HepG2 (cell line): ENCODE measurements around the gene SP6. TPM values are rescaled to one million over a fixed set of nuclear protein-coding genes. Genes with fewer than 3 reads are reported as not detected.

ENCODE experiments used
- ATAC-seq: fragments of 200-7000 bp; cut with Tn5 transposase; 3 replicates; pipeline ENCODE4 v1.9.1; 2020; ENCODE audit warnings: mild to moderate bottlenecking, moderate library complexity
- BruUV-seq: library from RNA; stranded (reverse); fragments of 400-500 nt; replicated peaks from 2 replicates; lab custom pipeline; 2021; lab: Mats Ljungman, UMichigan
- CTCF ChIA-PET: fragments of 300-600 bp; formaldehyde crosslinking; extraction: SDS; loops from one replicate; lab custom pipeline; 2021; ENCODE audit warnings: low total read pairs, inconsistent platforms, low intra/inter-chr PET ratio; lab: Yijun Ruan, JAX
- POLR2A ChIA-PET: fragments of 350-600 bp; sonication (Branson Sonifier 250); formaldehyde crosslinking; loops from one replicate; lab custom pipeline; 2020; ENCODE audit warnings: antibody characterized with exemption, inconsistent platforms; lab: Yijun Ruan, JAX
- DNase-seq: peaks from one replicate; pipeline ENCODE4 v3.0.0-alpha.2; 2015; ENCODE audit warnings: low spot score
- FAIRE-seq: peaks from 3 replicates; lab custom pipeline; 2011; peaks lifted over from hg19 to GRCh38; lab: Jason Lieb, UNC
- H2AFZ ChIP-seq: one replicate; pipeline ENCODE4 v1.6.1; 2011; ENCODE audit warnings: low read length, inconsistent platforms
- H3K27ac ChIP-seq: fragments of 300-600 bp; 3 replicates; pipeline ENCODE4 v1.8.0; 2011; ENCODE audit warnings: mixed run types, mild to moderate bottlenecking, mixed read lengths, low read length, inconsistent platforms; ENCODE audit not compliant: insufficient read depth; ENCODE audit errors: extremely low read length
- H3K27me3 ChIP-seq, 2 experiments: fragments of 200-600 bp in 1 of 2; 2 replicates in 1 of 2; 3 replicates in 1 of 2; pipeline versions ENCODE4 v1.6.0 to v1.8.0; 2011; ENCODE audit warnings: low read length in 2 of 2, mild to moderate bottlenecking in 2 of 2, moderate library complexity in 2 of 2, inconsistent platforms in 1 of 2; ENCODE audit not compliant: insufficient read depth in 2 of 2, control insufficient read depth in 1 of 2
- H3K36me3 ChIP-seq, 2 experiments: fragments of 200-600 bp in 1 of 2; replicated peaks in 1 of 2; 2 replicates in 1 of 2; 3 replicates in 1 of 2; pipeline versions ENCODE4 v1.5.1 to v1.8.0; 2011; ENCODE audit warnings: low read length in 2 of 2, inconsistent platforms in 1 of 2; ENCODE audit not compliant: insufficient read depth in 2 of 2, control insufficient read depth in 1 of 2
- H3K4me1 ChIP-seq: 2 replicates; pipeline ENCODE4 v1.5.1; 2012; ENCODE audit warnings: low read length, inconsistent platforms; ENCODE audit not compliant: insufficient read depth
- H3K4me2 ChIP-seq: 2 replicates; pipeline ENCODE4 v1.6.0; 2011; ENCODE audit warnings: low read depth, low read length, inconsistent platforms
- H3K4me3 ChIP-seq, 3 experiments: fragments of 200-600 bp in 1 of 3; sonication (generic), shearing (Covaris generic) in 1 of 3; replicated peaks in 1 of 3; 2 replicates each; pipeline ENCODE4 v1.5.1; 2011 to 2016; ENCODE audit warnings: low read length in 3 of 3, inconsistent platforms in 2 of 3, low read depth in 2 of 3, mild to moderate bottlenecking in 2 of 3, control low read depth in 1 of 3, mixed read lengths in 1 of 3; ENCODE audit not compliant: insufficient read depth in 1 of 3
- H3K79me2 ChIP-seq: one replicate; pipeline ENCODE4 v1.6.1; 2011; ENCODE audit warnings: low read length, inconsistent platforms; ENCODE audit not compliant: insufficient read depth
- H3K9ac ChIP-seq: 2 replicates; pipeline ENCODE4 v1.6.0; 2011; ENCODE audit warnings: mild to moderate bottlenecking, low read depth, low read length, inconsistent platforms; ENCODE audit not compliant: insufficient read depth
- H3K9me3 ChIP-seq: 2 replicates; pipeline ENCODE4 v1.5.1; 2012; ENCODE audit warnings: mild to moderate bottlenecking, low read length
- H4K20me1 ChIP-seq: 2 replicates; pipeline ENCODE4 v1.6.0; 2011; ENCODE audit warnings: inconsistent platforms, mild to moderate bottlenecking, low read length, moderate library complexity; ENCODE audit not compliant: insufficient read depth
- GPN1 ChIP-seq: sonication (generic); formaldehyde crosslinking; IDR thresholded peaks from 2 replicates; pipeline ENCODE4 v1.5.1; 2020; ENCODE audit warnings: missing genetic modification reagents, borderline replicate concordance
- GTF2F1 ChIP-seq: fragments of 150-350 bp; IDR thresholded peaks from 2 replicates; pipeline ENCODE4 v1.6.1; 2014; ENCODE audit warnings: low read length
- HOXA9 ChIP-seq: sonication (generic); formaldehyde crosslinking; IDR thresholded peaks from 2 replicates; pipeline ENCODE4 v1.8.1; 2022; ENCODE audit warnings: missing genetic modification reagents, mild to moderate bottlenecking, moderate library complexity, borderline replicate concordance
- NCOA1 ChIP-seq: sonication (generic); formaldehyde crosslinking; IDR thresholded peaks from 2 replicates; pipeline ENCODE4 v1.9.0; 2021; ENCODE audit warnings: missing genetic modification reagents
- RCOR2 ChIP-seq: IDR thresholded peaks from 2 replicates; pipeline ENCODE4 v1.6.1; 2016; ENCODE audit warnings: missing biosample characterization, missing genetic modification reagents
- RFX3 ChIP-seq: IDR thresholded peaks from 2 replicates; pipeline ENCODE4 v1.6.1; 2016; ENCODE audit warnings: missing biosample characterization, missing genetic modification reagents
- SIN3B ChIP-seq: fragments of 150-350 bp; IDR thresholded peaks from 2 replicates; pipeline ENCODE4 v1.6.1; 2014; ENCODE audit warnings: low read length
- ZMAT5 ChIP-seq: sonication (generic); formaldehyde crosslinking; IDR thresholded peaks from 2 replicates; pipeline ENCODE4 v1.5.0; 2020; ENCODE audit warnings: mild to moderate bottlenecking, low read depth, missing genetic modification reagents, borderline replicate concordance
- ZNF10 ChIP-seq: sonication (generic); formaldehyde crosslinking; IDR thresholded peaks from 2 replicates; pipeline ENCODE4 v1.4.0; 2020; ENCODE audit warnings: mild to moderate bottlenecking, low read depth, missing genetic modification reagents, borderline replicate concordance
- ZNF143 ChIP-seq: sonication (generic); formaldehyde crosslinking; IDR thresholded peaks from 2 replicates; pipeline ENCODE4 v1.4.0; 2020; ENCODE audit warnings: missing genetic modification reagents
- ZNF251 ChIP-seq: sonication (generic); formaldehyde crosslinking; IDR thresholded peaks from 2 replicates; pipeline ENCODE4 v1.9.0; 2021; ENCODE audit warnings: mild to moderate bottlenecking, missing genetic modification reagents
- ZNF7 ChIP-seq: IDR thresholded peaks from 2 replicates; pipeline ENCODE4 v1.6.1; 2016; ENCODE audit warnings: missing biosample characterization, missing genetic modification reagents
- ZNF772 ChIP-seq: sonication (generic); formaldehyde crosslinking; IDR thresholded peaks from 2 replicates; pipeline ENCODE4 v1.5.0; 2020; ENCODE audit warnings: mild to moderate bottlenecking, missing genetic modification reagents
- WGBS: methylation state at CpG from one replicate; pipeline ENCODE4 v1.1.6; 2017; ENCODE audit warnings: low lambda C conversion rate; 5-methylcytosine and 5-hydroxymethylcytosine counted together
- in situ Hi-C: cut with HindIII; loops from 2 replicates; pipeline ENCODE4 v1.10.0; 2017; ENCODE audit warnings: low pct_unique_long_range_greater_than_20kb; ENCODE audit not compliant: extremely low pct_ligation_motif_present
- intact Hi-C: fragments of 100-400 bp; cut with micrococcal nuclease; formaldehyde crosslinking; loops from one replicate; pipeline ENCODE4 v1.10.0; 2022; ENCODE audit not compliant: unreplicated experiment
- polyA plus RNA-seq, 8 experiments: library from polyadenylated mRNA; depleted of rRNA in 3 of 8; stranded (reverse) in 7 of 8; unstranded in 1 of 8; fragments of >200 nt; fragmentation: Illumina TruSeq in 4 of 8; extraction: Trizol in 4 of 8; gene quantifications; 2 replicates each; pipeline versions ENCODE4 v1.2.1 to v1.2.3, GENCODE V29; 2011 to 2016; ENCODE audit warnings: low read depth in 4 of 8, missing spikeins in 1 of 8, mixed read lengths in 1 of 8; ENCODE audit not compliant: insufficient read depth in 1 of 8
- total RNA-seq, 5 experiments: library from RNA; depleted of rRNA; stranded (reverse); fragments of >200 nt; fragmentation: Illumina TruSeq; extraction: Trizol; gene quantifications; 2 replicates each; pipeline ENCODE4 v1.2.3, GENCODE V29; 2016; ENCODE audit warnings: low read depth in 1 of 5
- TF ChIP-seq, protein P1 (sequence below): sonication (generic); formaldehyde crosslinking; IDR thresholded peaks from 2 replicates; pipeline ENCODE4 v1.4.0; 2020; ENCODE audit warnings: mild to moderate bottlenecking, missing genetic modification reagents, borderline replicate concordance
- TF ChIP-seq, protein P2 (sequence below): sonication (generic); formaldehyde crosslinking; IDR thresholded peaks from 2 replicates; pipeline ENCODE4 v1.8.1; 2023; ENCODE audit warnings: missing genetic modification reagents, mild to moderate bottlenecking, borderline replicate concordance
- TF ChIP-seq, protein P3 (sequence below): sonication (generic); formaldehyde crosslinking; IDR thresholded peaks from 2 replicates; pipeline ENCODE4 v1.9.0; 2021; ENCODE audit warnings: missing genetic modification reagents, borderline replicate concordance
- TF ChIP-seq, protein P4 (sequence below): sonication (generic); formaldehyde crosslinking; IDR thresholded peaks from 2 replicates; pipeline ENCODE4 v1.9.0; 2022; ENCODE audit warnings: missing genetic modification reagents, mild to moderate bottlenecking, borderline replicate concordance

SP6 gene
- total and polyA plus RNA-seq, 2 of the 13 experiments (the other 11 are each of a cell fraction or from before 2014, with no cell fraction given), result 0.07 TPM

- TF ChIP-seq, protein P1, sequence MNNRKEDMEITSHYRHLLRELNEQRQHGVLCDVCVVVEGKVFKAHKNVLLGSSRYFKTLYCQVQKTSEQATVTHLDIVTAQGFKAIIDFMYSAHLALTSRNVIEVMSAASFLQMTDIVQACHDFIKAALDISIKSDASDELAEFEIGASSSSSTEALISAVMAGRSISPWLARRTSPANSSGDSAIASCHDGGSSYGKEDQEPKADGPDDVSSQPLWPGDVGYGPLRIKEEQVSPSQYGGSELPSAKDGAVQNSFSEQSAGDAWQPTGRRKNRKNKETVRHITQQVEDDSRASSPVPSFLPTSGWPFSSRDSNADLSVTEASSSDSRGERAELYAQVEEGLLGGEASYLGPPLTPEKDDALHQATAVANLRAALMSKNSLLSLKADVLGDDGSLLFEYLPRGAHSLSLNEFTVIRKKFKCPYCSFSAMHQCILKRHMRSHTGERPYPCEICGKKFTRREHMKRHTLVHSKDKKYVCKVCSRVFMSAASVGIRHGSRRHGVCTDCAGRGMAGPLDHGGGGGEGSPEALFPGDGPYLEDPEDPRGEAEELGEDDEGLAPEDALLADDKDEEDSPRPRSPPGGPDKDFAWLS (CRISPR knock-in tag), result no peak
- TF ChIP-seq, protein P2, sequence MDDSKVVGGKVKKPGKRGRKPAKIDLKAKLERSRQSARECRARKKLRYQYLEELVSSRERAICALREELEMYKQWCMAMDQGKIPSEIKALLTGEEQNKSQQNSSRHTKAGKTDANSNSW (CRISPR knock-in tag), result no peak
- TF ChIP-seq NCOA1 (CRISPR knock-in tag) (no peak), HOXA9 (CRISPR knock-in tag) (no peak), ZNF10 (CRISPR knock-in tag) (no peak), SIN3B (no peak), ZNF7 (CRISPR knock-in tag) (no peak), ZNF772 (CRISPR knock-in tag) (no peak), GTF2F1 (no peak)
These were observed 32.8 kb downstream of the SP6 start (continued) for GRCh38 chr17:47818002-47818695.

- ATAC-seq, result no peak
- no peak for DNase-seq
- peaks cover 16 to 25% of the 10 kb centered on the region in 2 experiments; a peak in 4 of 5 replicates for H3K36me3 ChIP-seq
- ChIA-PET POLR2A (no interaction called here), CTCF (no interaction called here)
- H2AFZ ChIP-seq, result no peak overlapping the region
- no peaks in the 10 kb centered on the region for H4K20me1 ChIP-seq
- intact Hi-C loops (no loop called here), in situ Hi-C loops (no loop called here)
- peaks cover 14% of the 10 kb centered on the region for H3K4me1 ChIP-seq
- H3K4me2 ChIP-seq, result no peak overlapping the region
- H3K9me3 ChIP-seq, result no peaks in the 10 kb centered on the region
- no peak overlapping the region for H3K27ac ChIP-seq
- no peaks in the 10 kb centered on the region for H3K79me2 ChIP-seq
- no peak overlapping the region for H3K9ac ChIP-seq
- no TSS peak for BruUV-seq
- no peak for FAIRE-seq
- WGBS, result 95% methylated on average over 10 of the region's 10 CpGs
- H3K4me3 ChIP-seq, result no peak overlapping the region
- H3K27me3 ChIP-seq, result no peaks in the 10 kb centered on the region; a peak in 1 of 5 replicates
- TF ChIP-seq, protein P3, sequence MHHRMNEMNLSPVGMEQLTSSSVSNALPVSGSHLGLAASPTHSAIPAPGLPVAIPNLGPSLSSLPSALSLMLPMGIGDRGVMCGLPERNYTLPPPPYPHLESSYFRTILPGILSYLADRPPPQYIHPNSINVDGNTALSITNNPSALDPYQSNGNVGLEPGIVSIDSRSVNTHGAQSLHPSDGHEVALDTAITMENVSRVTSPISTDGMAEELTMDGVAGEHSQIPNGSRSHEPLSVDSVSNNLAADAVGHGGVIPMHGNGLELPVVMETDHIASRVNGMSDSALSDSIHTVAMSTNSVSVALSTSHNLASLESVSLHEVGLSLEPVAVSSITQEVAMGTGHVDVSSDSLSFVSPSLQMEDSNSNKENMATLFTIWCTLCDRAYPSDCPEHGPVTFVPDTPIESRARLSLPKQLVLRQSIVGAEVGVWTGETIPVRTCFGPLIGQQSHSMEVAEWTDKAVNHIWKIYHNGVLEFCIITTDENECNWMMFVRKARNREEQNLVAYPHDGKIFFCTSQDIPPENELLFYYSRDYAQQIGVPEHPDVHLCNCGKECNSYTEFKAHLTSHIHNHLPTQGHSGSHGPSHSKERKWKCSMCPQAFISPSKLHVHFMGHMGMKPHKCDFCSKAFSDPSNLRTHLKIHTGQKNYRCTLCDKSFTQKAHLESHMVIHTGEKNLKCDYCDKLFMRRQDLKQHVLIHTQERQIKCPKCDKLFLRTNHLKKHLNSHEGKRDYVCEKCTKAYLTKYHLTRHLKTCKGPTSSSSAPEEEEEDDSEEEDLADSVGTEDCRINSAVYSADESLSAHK (CRISPR knock-in tag), result no peak
- no peak for TF ChIP-seq ZNF251 (CRISPR knock-in tag)
- TF ChIP-seq GPN1 (CRISPR knock-in tag), result no peak
- no peak for TF ChIP-seq ZNF143 (CRISPR knock-in tag)
- TF ChIP-seq RFX3 (CRISPR knock-in tag), result no peak
- no peak for TF ChIP-seq RCOR2 (CRISPR knock-in tag)
- TF ChIP-seq, protein P4, sequence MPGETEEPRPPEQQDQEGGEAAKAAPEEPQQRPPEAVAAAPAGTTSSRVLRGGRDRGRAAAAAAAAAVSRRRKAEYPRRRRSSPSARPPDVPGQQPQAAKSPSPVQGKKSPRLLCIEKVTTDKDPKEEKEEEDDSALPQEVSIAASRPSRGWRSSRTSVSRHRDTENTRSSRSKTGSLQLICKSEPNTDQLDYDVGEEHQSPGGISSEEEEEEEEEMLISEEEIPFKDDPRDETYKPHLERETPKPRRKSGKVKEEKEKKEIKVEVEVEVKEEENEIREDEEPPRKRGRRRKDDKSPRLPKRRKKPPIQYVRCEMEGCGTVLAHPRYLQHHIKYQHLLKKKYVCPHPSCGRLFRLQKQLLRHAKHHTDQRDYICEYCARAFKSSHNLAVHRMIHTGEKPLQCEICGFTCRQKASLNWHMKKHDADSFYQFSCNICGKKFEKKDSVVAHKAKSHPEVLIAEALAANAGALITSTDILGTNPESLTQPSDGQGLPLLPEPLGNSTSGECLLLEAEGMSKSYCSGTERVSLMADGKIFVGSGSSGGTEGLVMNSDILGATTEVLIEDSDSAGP, result no peak
- no peak for TF ChIP-seq ZMAT5 (CRISPR knock-in tag)
These were observed 34.0 kb downstream of the SP6 start for GRCh38 chr17:47816947-47817346.
